Kidney tubule cell (primary cell): ENCODE data around the gene C9orf57.
A peak's percentile ranks its signal among the peaks of the same experiment; 100 is the strongest.
"Not testable (repeated sequence)": the region's sequence is repeated elsewhere in the genome, so short reads cannot be mapped to it uniquely, and the experiment has no call there.

Experiments
- DNase-seq: peaks from one replicate; pipeline ENCODE4 v3.0.0-alpha.2; 2018; ENCODE audit warnings: low spot score

The C9orf57 gene

GRCh38 chr9:72023596-72023995, 36.8 kb downstream of the C9orf57 start:
- no peak for DNase-seq

DNA sequence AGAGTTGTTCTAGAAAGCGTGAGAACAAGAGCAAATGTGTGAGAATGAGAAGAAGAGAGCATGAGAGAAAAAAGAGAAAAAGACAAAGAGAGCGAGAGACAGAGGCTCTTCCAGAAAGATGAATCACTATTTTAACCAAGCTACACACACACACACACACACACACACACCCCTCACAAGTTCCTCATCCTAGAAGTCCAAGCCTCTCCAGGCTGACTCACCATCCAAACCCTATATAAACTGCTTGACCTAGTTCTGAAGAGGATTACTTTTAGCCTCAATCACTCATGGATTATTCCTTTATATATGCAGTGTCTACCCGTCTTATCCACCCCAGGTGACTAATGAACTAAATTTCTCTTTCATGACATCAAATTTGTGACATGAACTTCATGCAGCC, 37.6 kb downstream of the C9orf57 start:
- peak; percentile 87 for DNase-seq

DNA sequence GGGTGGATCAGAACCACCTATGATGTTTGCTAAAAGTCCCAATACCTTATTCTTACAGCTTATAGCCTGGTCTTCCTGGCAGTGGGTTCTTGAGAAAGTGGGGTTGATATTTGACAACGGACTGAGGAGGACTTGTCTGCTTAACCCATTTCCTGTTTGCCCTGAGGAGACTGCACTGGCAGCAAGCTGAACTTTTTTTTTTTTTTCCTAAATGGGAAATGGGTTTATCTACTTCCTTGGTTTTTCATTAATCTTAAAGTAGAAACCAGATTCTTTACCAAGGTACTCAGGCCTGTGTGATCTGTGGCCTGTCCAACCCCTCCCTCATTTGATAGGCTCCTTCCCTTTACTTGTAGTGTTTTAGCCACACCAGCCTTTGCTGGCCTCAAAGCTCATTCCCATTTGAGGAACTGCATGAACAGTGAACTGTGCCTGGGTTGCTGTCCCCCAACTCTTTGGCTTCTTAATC, 47.1 kb downstream of the C9orf57 start:
- DNase-seq: peak; percentile 66

DNA sequence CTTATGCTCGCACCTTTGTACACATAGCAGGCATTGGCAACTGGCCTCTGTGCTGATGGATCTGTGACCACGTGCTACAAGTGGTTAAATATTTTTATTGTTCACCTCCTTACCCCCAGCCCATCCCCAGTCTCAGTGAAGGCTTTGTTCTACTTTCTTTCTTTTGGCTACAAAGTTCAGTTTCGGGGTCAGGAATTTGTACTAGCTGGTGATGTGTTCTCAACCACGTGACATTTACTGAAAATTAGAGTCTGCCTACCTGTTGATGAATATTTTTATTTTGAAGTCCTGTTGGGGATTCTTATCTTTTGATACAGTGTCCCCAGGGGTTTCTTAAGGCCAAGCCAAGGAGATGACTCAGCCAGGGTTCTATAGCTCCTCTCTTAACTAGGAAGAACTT, 47.8 kb downstream of the C9orf57 start:
- DNase-seq: peak; percentile 47

- DNase-seq: not testable (repeated sequence)
These were observed 52.7 kb downstream of the C9orf57 start for GRCh38 chr9:72007726-72008125.

DNA sequence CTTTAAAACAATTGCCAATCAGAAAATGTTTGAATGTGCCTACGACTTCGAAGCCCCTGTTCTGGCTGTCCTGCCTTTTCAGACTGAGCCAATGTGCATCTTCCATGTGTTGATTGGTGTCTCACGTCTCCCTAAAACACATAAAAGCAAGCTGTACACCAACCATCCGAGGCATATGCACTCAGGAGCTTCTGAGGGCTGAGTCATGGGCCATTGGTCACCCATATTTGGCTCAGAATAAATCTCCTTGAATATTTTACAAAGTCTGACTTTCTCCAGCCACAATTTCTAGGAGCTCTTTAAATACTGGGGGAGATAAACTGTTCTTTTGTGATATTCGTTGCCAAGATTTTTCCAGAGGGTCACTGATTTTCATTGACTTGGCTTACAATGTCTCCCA, 53.9 kb downstream of the C9orf57 start:
- peak; percentile 57 for DNase-seq

GRCh38 chr9:72005451-72005850, 55.0 kb downstream of the C9orf57 start:
- DNase-seq: no peak
